Measurements from ENCODE around the gene ELAVL1. TPM values are rescaled to one million over a fixed set of nuclear protein-coding genes. Genes with fewer than 3 reads are reported as not detected.

Gene ELAVL1
- total and polyA plus RNA-seq, 9 of the 15 experiments (the other 6 are each of a cell fraction or from before 2014, with no cell fraction given), result 4.3 to 172 (median 69.2) TPM

DNA sequence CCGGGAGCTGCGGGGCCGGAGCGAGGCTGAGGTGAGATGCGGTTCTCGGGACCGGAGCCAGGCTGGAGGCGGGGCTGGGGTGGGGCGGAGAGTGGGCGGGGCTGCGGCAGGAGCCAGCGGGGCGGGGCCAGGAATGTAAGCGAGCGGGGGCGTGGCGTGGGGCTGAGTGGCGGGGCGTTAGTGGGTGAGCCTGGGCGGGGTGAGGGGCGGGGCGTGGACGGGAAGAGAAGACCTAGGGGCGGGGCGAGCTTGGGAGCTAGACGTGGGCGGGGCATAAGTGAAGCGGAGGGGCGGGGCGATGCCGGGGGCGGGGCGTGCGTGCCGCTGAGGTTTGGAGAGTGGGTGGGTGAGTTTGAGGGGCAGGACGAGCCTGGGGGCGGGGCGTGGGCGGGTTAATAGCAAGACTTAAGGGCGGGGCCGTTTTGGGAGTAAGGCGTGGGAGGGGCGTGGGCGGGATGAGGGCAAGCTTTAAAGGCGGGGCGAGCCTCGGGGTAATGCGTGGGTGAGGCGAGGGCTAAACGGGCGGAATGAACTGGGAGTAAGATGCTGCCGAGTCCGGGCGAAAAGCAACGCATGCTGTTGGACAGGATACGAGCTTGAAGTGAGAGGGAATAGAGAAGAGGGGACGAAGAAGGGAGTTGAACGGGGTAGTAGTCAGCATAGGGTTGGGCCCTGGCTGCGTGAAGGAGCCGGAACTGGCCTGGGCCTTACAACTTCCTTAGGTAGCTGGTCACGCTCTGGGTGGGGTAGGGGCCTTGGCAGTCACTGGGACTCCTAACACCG lies 84.7 kb downstream of the ELAVL1 start (continued):
- TF ChIP-seq NFIC (IDR thresholded peaks at IDR 0.05) (peak; percentile 28), MYC (IDR thresholded peaks at IDR 0.05; ENCODE audit: low read depth, low read length) (peak; percentile 39; the same call in 1 of the 2 replicates), MYC (CRISPR knock-in tag; IDR thresholded peaks at IDR 0.05; ENCODE audit: borderline replicate concordance, low read depth) (no peak; the same call in 1 of the 2 replicates), POLR2A (conservative IDR thresholded peaks at IDR 0.05) (peak; percentile 56; the same call in 1 of the 2 replicates), HCFC1 (IDR thresholded peaks at IDR 0.05; ENCODE audit: low read depth, low read length) (no peak), ZFPM2 (CRISPR knock-in tag; IDR thresholded peaks at IDR 0.05) (0 out of 2 replicates have a peak, but pooled peaks have one; percentile 42), ERF (CRISPR knock-in tag; IDR thresholded peaks at IDR 0.05) (peak; percentile 29; the same call in 1 of the 2 replicates), TEAD1 (CRISPR knock-in tag; IDR thresholded peaks at IDR 0.05) (0 out of 4 replicates have a peak, but pooled peaks of 1 of the 2 experiments have one; percentile 73), PHF20 (IDR thresholded peaks at IDR 0.05; ENCODE audit: partially characterized antibody) (peak; percentile 64), BCOR (IDR thresholded peaks at IDR 0.05) (peak; percentile 64), SUPT5H (IDR thresholded peaks at IDR 0.05) (peak; percentile 73), PHF8 (IDR thresholded peaks at IDR 0.05; ENCODE audit: borderline replicate concordance, low read length) (peak; percentile 37; the same call in 1 of the 2 replicates), OTX1 (CRISPR knock-in tag; IDR thresholded peaks at IDR 0.05) (peak; percentile 91), HEY1 (CRISPR knock-in tag; IDR thresholded peaks at IDR 0.05; ENCODE audit: borderline replicate concordance) (no peak), SMARCE1 (IDR thresholded peaks at IDR 0.05) (0 out of 2 replicates have a peak, but pooled peaks have one; percentile 37), TBP (optimal IDR thresholded peaks at IDR 0.05; ENCODE audit: low read depth, low read length) (peak; percentile 52), KLF6 (CRISPR knock-in tag; IDR thresholded peaks at IDR 0.05; ENCODE audit: borderline replicate concordance) (0 out of 2 replicates have a peak, but pooled peaks have one; percentile 48)
- TF ChIP-seq, protein P1, sequence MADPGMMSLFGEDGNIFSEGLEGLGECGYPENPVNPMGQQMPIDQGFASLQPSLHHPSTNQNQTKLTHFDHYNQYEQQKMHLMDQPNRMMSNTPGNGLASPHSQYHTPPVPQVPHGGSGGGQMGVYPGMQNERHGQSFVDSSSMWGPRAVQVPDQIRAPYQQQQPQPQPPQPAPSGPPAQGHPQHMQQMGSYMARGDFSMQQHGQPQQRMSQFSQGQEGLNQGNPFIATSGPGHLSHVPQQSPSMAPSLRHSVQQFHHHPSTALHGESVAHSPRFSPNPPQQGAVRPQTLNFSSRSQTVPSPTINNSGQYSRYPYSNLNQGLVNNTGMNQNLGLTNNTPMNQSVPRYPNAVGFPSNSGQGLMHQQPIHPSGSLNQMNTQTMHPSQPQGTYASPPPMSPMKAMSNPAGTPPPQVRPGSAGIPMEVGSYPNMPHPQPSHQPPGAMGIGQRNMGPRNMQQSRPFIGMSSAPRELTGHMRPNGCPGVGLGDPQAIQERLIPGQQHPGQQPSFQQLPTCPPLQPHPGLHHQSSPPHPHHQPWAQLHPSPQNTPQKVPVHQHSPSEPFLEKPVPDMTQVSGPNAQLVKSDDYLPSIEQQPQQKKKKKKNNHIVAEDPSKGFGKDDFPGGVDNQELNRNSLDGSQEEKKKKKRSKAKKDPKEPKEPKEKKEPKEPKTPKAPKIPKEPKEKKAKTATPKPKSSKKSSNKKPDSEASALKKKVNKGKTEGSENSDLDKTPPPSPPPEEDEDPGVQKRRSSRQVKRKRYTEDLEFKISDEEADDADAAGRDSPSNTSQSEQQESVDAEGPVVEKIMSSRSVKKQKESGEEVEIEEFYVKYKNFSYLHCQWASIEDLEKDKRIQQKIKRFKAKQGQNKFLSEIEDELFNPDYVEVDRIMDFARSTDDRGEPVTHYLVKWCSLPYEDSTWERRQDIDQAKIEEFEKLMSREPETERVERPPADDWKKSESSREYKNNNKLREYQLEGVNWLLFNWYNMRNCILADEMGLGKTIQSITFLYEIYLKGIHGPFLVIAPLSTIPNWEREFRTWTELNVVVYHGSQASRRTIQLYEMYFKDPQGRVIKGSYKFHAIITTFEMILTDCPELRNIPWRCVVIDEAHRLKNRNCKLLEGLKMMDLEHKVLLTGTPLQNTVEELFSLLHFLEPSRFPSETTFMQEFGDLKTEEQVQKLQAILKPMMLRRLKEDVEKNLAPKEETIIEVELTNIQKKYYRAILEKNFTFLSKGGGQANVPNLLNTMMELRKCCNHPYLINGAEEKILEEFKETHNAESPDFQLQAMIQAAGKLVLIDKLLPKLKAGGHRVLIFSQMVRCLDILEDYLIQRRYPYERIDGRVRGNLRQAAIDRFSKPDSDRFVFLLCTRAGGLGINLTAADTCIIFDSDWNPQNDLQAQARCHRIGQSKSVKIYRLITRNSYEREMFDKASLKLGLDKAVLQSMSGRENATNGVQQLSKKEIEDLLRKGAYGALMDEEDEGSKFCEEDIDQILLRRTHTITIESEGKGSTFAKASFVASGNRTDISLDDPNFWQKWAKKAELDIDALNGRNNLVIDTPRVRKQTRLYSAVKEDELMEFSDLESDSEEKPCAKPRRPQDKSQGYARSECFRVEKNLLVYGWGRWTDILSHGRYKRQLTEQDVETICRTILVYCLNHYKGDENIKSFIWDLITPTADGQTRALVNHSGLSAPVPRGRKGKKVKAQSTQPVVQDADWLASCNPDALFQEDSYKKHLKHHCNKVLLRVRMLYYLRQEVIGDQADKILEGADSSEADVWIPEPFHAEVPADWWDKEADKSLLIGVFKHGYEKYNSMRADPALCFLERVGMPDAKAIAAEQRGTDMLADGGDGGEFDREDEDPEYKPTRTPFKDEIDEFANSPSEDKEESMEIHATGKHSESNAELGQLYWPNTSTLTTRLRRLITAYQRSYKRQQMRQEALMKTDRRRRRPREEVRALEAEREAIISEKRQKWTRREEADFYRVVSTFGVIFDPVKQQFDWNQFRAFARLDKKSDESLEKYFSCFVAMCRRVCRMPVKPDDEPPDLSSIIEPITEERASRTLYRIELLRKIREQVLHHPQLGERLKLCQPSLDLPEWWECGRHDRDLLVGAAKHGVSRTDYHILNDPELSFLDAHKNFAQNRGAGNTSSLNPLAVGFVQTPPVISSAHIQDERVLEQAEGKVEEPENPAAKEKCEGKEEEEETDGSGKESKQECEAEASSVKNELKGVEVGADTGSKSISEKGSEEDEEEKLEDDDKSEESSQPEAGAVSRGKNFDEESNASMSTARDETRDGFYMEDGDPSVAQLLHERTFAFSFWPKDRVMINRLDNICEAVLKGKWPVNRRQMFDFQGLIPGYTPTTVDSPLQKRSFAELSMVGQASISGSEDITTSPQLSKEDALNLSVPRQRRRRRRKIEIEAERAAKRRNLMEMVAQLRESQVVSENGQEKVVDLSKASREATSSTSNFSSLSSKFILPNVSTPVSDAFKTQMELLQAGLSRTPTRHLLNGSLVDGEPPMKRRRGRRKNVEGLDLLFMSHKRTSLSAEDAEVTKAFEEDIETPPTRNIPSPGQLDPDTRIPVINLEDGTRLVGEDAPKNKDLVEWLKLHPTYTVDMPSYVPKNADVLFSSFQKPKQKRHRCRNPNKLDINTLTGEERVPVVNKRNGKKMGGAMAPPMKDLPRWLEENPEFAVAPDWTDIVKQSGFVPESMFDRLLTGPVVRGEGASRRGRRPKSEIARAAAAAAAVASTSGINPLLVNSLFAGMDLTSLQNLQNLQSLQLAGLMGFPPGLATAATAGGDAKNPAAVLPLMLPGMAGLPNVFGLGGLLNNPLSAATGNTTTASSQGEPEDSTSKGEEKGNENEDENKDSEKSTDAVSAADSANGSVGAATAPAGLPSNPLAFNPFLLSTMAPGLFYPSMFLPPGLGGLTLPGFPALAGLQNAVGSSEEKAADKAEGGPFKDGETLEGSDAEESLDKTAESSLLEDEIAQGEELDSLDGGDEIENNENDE (IDR thresholded peaks at IDR 0.05; ENCODE audit: low read depth, low read length), result no peak
